ENCODE data around the gene NOXA1. TPM values are rescaled to one million over a fixed set of nuclear protein-coding genes. Genes with fewer than 3 reads are reported as not detected.
A peak's percentile ranks its signal among the peaks of the same experiment; 100 is the strongest.
"Not testable (repeated sequence)": the region's sequence is repeated elsewhere in the genome, so short reads cannot be mapped to it uniquely, and the experiment has no call there.

Gene NOXA1
- total RNA-seq, 1 donor from 2014 or later, result not detected

DNA sequence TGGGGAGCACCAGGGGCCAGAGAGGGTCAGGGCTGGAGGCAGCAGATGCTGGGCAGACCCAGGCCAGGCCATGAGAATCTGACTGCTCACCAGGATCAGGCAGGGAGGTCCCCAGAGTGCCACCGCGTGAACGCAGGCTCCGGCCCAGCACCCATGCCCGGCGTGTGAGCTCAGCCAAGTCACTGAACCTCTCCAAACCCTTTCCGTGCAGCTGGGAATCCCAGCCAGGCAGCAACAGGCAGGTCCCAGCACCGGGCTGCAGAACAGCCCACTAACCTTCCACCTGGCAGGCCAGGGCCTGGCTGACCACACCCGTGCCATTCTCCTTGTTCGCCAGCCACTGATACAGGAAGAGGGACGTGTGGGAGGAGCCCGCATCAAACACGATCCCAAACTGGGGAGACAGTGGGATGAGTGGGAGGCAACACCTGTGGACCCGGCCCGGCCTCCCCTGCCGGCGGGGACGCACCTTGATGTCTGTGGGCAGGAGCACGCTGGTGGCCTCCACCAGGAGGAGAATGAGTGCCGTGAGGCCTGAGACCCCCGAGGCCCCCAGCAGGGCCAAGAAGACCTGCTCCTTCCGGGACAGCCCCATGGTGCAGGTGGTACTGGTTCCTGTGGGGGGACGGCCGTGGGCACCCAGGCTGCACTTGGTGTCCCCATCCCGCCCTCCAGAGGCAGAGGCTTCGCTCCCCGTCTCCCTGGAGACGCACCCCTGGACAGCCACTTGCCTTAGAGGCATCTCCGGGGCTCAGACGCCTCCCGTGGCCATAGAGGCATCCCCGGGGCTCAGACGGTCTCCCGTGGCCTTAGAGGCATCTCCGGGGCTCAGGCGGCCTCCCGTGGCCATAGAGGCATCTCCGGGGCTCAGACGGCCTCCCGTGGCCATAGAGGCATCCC lies 14.7 kb downstream of the NOXA1 start:
- DNase-seq (ENCODE audit: low spot score), result no peak

DNA sequence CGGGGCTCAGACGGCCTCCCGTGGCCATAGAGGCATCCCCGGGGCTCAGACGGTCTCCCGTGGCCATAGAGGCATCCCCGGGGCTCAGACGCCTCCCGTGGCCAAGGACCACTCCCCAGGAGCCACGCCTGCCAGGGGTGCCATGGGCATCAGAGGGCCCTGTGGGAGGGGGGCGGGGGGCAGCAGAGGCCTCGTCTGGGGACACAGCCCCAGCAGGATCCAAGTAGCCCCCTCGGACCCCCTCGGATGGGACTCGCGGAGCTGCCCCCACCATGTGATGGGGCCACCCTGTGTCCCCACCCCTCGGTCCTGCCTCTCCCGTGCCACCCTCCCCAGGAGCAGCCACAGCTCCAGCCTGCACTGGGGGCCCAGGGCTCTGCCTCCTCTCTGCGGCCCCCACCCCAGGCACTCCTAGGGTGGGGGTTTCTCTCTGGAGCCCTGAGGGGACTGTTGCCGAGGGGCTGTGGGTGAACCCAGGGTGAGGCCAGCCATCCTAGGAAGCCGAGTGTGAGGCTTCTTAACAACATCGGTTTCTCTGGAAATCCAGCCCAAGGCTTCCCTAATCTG lies 15.5 kb downstream of the NOXA1 start:
- DNase-seq (ENCODE audit: low spot score), result no peak

GRCh38 chr9:137439158-137439714 lies 16.0 kb downstream of the NOXA1 start:
- DNase-seq (ENCODE audit: low spot score), result no peak

DNA sequence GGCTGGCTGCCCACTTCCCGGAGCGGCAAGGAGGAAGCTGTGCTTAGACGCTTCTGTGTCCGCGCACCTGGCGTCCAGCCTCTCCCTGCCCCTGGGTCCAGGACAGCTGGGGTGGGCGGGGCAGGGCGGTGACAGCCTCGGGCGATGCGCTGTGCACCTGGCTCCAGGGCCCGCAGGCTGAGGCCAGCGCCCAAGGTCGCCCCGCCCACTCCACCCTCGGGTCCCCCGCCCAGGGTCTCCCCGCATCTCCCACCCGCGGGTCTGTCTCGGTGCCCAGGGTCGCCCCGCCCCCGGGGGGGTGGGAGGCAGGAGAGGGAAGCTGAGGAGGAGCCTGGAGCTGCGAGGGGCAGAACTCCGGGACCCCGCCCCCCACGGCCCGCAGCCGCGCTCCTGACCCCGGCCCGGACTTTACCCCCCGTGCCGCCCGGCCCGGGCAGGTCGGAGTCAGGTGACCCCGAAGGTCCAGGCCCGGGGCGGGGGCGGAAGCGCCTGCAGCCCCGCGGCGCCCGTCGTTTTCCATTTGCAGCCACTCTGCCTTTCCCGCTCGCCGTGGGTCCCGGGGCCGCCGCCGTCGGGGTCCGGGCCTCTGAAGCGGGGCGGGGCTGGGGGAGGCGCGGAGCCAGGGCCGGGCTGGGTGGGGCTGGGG lies 18.2 kb downstream of the NOXA1 start, which contains the start of gene ENTPD8:
Gene ENTPD8, minus strand, starts transcription at position 69 of the 646 bp plus-strand sequence. CDS start 3,072 bp downstream, outside the sequence.
- DNase-seq (ENCODE audit: low spot score), result no peak

DNA sequence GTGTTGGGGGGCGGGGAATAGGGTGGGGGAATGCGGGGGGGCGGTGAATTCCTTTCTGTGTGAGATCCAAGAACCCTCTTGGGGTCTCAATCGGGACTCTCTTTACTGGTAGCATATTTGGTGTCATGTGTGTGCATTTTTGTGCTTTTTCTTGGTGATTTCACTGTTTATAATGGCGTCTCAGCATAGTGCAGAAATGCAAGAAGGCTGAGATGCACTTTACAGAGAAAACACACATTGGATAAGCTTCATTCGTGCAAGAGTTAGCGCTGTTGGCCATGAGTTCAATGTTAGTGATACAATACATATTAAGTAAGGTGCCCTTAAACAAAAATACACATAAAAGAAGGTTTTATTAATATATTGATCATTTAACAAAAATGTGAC lies 18.7 kb downstream of the NOXA1 start:
- no peak for DNase-seq (ENCODE audit: low spot score)

DNA sequence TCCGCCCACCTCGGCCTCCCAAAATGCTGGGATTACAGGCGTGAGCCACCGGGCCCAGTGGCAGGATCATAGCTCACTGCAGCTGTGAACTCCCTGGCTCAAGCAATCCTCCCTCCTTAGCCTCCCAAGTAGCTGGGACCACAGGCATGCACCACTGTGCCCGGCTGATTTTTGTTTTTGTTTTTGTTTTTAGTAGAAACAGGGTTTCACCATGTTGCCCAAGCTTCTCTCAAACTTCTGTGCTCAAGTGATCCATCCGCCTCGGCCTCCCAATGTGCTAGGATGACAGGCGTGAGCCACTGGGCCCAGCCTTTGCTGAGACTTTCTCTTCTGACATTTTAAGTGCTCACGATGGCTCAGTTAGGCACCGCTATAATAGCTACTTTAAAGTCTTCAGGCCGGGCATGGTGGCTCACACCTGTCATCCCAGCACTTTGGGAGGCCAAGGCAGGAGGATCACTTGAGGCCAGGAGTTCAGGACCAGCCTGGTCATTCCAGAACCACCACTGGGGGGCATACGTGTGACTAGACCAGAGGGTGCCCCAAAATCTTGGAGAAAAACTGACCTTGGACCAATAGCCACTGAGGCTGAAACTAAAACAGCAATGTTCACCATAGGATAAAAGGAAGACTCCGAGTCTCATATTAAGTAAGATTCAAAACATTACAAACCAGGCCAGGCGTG lies 21.1 kb downstream of the NOXA1 start:
- DNase-seq (ENCODE audit: low spot score), result no peak

DNA sequence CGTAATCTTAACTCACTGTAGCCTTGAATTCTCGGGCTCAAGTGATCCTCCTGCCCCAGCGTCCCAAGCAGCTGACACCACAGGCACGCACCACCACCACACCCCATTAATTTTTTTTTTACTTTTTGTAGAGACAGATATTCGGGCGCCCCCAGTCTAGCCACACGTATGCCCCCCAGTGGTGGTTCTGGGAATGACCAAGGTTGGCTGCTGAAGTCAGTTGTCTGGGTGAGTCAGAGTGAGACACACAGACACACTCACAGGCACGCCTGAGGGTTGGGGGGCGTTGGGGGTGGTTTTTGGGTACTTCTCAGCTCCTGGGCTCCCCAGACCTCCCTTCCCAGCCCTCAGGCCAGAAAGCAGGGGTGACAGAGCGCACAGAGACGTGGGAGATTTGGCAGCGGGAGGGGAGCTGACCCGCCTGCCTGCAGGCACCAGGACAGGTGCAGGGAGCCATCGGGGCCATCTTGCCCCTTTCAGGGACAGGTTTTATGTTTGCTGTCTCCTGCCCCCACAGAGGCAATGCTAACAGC lies 22.1 kb downstream of the NOXA1 start:
- DNase-seq (ENCODE audit: low spot score), result peak; percentile 62

- no peak for DNase-seq (ENCODE audit: low spot score)
Measured at GRCh38 chr9:137445930-137446431, 22.8 kb downstream of the NOXA1 start.

DNA sequence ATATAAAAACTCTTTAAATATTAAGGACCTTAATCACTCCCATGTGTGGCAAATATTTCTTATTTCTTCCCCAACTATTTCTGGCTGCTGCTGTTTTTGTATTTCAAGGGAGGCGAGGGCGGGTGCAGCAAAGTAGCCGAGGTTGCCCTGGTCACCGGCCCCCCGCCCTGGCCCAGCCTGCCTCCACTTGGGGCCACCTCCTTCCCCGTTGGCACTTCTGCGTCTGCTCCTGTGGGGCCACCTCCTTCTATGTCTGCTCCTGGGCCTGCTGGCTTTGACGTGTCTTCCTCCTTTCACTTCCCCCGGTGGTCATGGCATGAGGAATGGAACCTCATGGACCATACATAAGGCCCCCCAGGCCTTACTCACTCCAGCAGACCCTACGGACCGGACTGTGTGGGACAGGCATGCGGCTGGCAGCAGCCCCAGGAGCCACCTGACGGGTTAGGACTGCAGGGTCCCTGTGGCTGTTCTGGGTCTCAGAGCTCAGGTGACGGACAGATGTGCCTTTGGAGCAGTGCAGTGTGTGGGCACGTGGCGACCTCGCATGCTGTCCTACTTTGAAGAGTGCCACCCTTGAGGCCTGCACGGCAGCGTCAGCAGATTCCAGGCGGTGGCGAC lies 23.8 kb downstream of the NOXA1 start:
- no peak for DNase-seq (ENCODE audit: low spot score)

DNA sequence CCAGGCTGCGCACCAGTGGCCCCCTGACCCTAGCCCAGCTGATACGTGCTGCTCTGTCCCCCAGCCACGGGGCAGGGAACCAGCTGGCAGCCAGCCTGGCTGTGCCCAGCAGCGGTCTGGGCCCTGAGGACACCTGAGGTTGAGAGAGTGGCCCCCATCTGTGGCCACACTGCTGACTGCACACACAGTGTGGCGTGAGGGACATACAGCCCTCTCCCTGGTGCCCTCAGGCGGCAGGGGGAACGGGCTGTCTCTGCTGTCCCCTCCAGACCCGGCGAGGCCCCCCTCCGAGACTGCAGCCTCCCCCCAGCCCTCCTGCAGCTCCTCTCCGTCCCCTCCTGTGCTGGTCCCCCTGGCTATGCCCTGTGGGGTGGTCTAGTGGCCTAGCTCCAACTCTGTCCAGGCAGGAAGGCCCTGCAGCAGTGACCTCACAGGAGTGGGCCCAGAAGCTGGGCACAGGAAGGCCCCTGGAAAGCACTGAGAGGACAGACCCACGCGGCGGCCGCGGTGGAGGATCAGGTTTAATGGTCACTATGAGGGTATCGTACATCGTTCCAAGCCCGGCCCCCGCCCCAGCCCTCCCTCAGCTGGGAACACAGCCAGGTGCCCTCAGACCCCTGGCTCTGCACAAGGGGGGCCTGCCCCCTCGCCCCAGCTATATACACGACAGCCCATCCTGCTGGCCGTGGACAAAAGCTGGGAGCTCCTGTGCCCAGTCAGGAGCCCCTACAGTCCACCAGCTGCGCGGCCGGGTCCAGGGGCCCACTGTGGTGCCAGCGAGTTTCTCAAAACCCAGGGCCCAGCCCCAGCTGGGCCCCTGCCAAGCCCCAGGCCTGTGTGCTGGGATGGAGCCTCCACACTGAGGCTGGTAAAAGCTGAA lies 24.8 kb downstream of the NOXA1 start:
- no peak for DNase-seq (ENCODE audit: low spot score)

GRCh38 chr9:137448602-137448962 lies 25.4 kb downstream of the NOXA1 start:
- DNase-seq (ENCODE audit: low spot score), result no peak

DNA sequence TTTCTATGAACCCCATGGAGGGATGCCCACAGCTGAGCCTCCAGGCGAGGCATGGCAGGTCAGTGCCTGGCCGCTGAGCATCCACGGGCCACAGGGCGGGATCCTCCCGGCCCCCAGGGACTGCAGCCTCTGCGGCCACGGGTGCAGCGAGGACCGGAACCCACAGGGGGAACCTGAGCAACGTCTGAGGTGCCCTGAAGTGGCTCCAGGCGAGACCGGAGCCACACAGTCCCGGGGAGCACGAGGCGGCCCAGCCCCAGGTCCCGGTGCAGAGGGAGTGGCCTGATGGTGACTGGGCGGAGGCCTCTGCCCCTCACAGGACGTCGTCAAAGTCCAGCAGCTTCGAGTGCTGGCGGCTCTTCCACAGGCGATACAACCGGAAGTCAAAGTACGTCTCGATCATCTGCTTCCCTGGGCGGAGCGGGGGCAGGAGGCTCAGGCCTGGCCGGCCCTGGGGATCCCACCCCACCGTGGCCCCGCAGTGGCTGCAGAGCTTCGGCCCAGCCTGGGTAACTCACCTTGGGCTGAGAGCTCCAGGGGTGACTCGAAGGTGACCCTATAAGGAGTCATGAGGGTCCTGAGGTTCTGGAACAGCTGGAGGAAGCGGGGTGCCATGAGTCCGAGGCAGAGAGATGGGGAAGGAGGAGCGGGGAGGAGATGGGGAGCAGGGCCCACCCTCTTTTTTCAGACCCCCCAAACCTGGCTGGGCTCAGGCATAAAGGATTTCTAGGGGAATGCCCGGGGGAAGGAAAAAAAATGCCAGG lies 26.1 kb downstream of the NOXA1 start:
- DNase-seq (ENCODE audit: low spot score), result no peak

DNA sequence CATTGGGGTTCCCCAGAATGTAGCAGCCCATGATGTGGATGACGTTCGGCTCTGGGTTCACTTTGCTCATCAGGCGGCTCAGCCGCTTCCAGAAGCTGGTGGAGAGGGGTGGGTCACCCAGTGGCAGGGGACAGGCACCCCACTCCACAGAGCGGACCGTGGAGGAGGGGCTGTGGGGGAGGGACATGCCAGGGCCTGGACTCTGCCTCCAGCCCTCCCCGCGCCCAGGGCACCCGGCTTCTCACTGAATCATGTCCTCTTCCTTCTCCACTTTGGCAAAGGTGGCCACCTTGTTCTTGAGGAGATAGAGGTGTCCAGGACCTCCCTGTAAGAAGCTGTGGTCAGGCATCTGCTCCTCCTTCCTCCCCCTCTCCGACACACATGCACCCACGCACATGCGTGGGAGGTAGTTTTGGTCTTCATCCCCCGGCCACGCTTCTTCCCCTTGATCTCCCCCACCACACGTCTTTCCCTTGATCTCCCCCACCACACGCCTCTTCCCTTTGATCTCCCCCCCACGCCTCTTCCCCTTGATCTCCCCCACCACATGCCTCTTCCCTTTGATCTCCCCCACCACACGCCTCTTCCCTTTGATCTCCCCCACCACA lies 26.8 kb downstream of the NOXA1 start:
- no peak for DNase-seq (ENCODE audit: low spot score)

DNA sequence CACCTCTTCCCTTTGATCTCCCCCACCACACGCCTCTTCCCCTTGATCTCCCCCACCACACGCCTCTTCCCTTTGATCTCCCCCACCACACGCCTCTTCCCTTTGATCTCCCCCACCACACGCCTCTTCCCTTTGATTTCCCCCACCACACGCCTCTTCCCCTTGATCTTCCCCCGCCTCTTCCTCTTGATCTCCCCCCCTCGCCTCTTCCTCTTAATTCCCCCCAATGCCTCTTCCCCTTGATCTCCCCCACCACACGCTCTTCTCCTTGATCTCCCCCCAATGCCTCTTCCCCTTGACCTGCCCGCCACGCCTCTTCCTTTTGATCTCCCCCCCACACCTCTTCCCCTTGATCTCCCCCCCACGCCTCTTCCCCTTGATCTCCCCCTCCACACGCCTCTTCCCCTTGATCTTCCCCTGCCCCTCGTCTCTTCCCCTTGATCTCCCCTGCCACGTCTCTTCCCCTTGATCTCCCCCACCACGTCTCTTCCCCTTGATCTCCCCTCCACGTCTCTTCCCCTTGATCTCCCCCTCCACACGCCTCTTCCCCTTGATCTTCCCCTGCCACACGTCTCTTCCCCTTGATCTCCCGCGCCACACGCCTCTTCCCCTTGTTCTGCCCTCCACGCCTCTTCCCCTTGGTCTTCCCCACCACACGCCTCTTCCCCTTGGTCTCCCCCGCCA lies 27.5 kb downstream of the NOXA1 start:
- DNase-seq (ENCODE audit: low spot score), result not testable (repeated sequence)

DNA sequence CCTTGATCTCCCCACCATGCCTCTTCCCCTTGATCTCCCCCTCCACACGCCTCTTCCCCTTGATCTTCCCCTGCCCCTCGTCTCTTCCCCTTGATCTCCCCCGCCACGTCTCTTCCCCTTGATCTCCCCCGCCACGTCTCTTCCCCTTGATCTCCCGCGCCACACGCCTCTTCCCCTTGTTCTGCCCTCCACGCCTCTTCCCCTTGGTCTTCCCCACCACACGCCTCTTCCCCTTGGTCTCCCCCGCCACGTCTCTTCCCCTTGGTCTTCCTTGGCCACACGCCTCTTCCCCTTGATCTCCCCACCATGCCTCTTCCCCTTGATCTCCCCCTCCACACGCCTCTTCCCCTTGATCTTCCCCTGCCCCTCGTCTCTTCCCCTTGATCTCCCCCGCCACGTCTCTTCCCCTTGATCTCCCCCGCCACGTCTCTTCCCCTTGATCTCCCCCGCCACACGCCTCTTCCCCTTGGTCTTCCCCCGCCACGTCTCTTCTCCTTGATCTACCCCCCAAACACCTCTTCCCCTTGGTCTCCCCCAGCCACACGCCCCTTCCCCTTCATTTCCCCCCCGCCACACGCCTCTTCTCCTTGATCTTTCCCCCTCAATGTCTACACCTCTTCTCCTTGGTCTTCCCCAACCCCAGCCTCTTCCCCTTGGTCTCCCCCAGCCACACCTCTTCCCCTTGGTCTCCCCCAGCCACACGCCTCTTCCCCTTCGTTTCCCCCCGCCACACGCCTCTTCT lies 28.2 kb downstream of the NOXA1 start:
- DNase-seq (ENCODE audit: low spot score), result not testable (repeated sequence)

GRCh38 chr9:137452006-137452760 lies 29.0 kb downstream of the NOXA1 start:
- DNase-seq (ENCODE audit: low spot score), result no peak
